ENCODE measurements around the gene NAV2. TPM values are rescaled to one million over a fixed set of nuclear protein-coding genes. Genes with fewer than 3 reads are reported as not detected.

NAV2 gene
- total and polyA plus RNA-seq, 5 experiments from 2014 or later = 0.06 to 4.2 (median 1.1) TPM; not detected in 1

GRCh38 chr11:19802773-19803293 lies 90.2 kb downstream of the NAV2 start:
- DNase-seq (no peak), ATAC-seq (no peak)
- no peaks in the 10 kb centered on the region for H3K9me3 Mint-ChIP-seq
- H3K36me3 Mint-ChIP-seq = no peaks in the 10 kb centered on the region
- no peak overlapping the region for H3K27ac Mint-ChIP-seq
- POLR2A ChIA-PET = no interaction called here
- peaks cover 0 to 25% (median 4%) of the 10 kb centered on the region in 5 donors for H3K27me3 Mint-ChIP-seq
- H3K4me3 Mint-ChIP-seq = no peak overlapping the region
- peaks cover 0 to 3% (median 0%) of the 10 kb centered on the region in 4 donors for H3K4me1 Mint-ChIP-seq

GRCh38 chr11:19803506-19803998 lies 90.9 kb downstream of the NAV2 start:
- peaks cover 0 to 24% (median 4%) of the 10 kb centered on the region in 5 donors for H3K27me3 Mint-ChIP-seq
- H3K27ac Mint-ChIP-seq = peak overlapping the region in 1 of 10 donors; percentile 16
- H3K4me3 Mint-ChIP-seq = no peak overlapping the region

GRCh38 chr11:19805376-19805775 lies 92.7 kb downstream of the NAV2 start:
- peaks cover 0 to 2% (median 0%) of the 10 kb centered on the region in 4 donors for H3K4me1 Mint-ChIP-seq
- DNase-seq = no peak
- POLR2A ChIA-PET = no interaction called here
- no peak for ATAC-seq
- no peaks in the 10 kb centered on the region for H3K36me3 Mint-ChIP-seq
- no peak overlapping the region for H3K27ac Mint-ChIP-seq
- peaks cover 0 to 21% (median 4%) of the 10 kb centered on the region in 5 donors for H3K27me3 Mint-ChIP-seq
- no peaks in the 10 kb centered on the region for H3K9me3 Mint-ChIP-seq
- no peak overlapping the region for H3K4me3 Mint-ChIP-seq

More at GRCh38 chr11:19803506-19803998, 90.9 kb downstream of the NAV2 start:
- Mint-ChIP-seq H3K36me3 (no peaks in the 10 kb centered on the region), H3K9me3 (no peaks in the 10 kb centered on the region), H3K4me1 (peaks cover 0 to 3% (median 0%) of the 10 kb centered on the region in 4 donors)
- no peak for DNase-seq
- ATAC-seq = no peak
- POLR2A ChIA-PET = no interaction called here

- ATAC-seq (no peak), DNase-seq (no peak)
- H3K9me3 Mint-ChIP-seq = no peaks in the 10 kb centered on the region
- H3K4me1 Mint-ChIP-seq = peaks cover 0 to 2% (median 0%) of the 10 kb centered on the region in 4 donors
- no peak overlapping the region for H3K4me3 Mint-ChIP-seq
- H3K36me3 Mint-ChIP-seq = no peaks in the 10 kb centered on the region
- peaks cover 0 to 21% (median 4%) of the 10 kb centered on the region in 5 donors for H3K27me3 Mint-ChIP-seq
- POLR2A ChIA-PET = no interaction called here
- H3K27ac Mint-ChIP-seq = no peak overlapping the region
These were observed 93.2 kb downstream of the NAV2 start for GRCh38 chr11:19805827-19806226.

GRCh38 chr11:19806251-19806650 lies 93.6 kb downstream of the NAV2 start:
- DNase-seq (no peak), ATAC-seq (no peak)
- H3K27ac Mint-ChIP-seq = no peak overlapping the region
- H3K4me1 Mint-ChIP-seq = peaks cover 0 to 1% (median 0%) of the 10 kb centered on the region in 4 donors
- POLR2A ChIA-PET = no interaction called here
- H3K36me3 Mint-ChIP-seq = no peaks in the 10 kb centered on the region
- H3K4me3 Mint-ChIP-seq = no peak overlapping the region
- no peaks in the 10 kb centered on the region for H3K9me3 Mint-ChIP-seq
- H3K27me3 Mint-ChIP-seq = peaks cover 0 to 18% (median 4%) of the 10 kb centered on the region in 5 donors

- H3K36me3 Mint-ChIP-seq = no peaks in the 10 kb centered on the region
- H3K9me3 Mint-ChIP-seq = no peaks in the 10 kb centered on the region
- POLR2A ChIA-PET = no interaction called here
- peaks cover 0 to 10% (median 4%) of the 10 kb centered on the region in 5 donors for H3K27me3 Mint-ChIP-seq
- ATAC-seq (no peak), DNase-seq (no peak)
- H3K4me3 Mint-ChIP-seq = no peak overlapping the region
- peaks cover 0 to 2% (median 0%) of the 10 kb centered on the region in 4 donors for H3K4me1 Mint-ChIP-seq
- H3K27ac Mint-ChIP-seq = no peak overlapping the region
These were observed 95.7 kb downstream of the NAV2 start for GRCh38 chr11:19808076-19808911.

GRCh38 chr11:19810852-19811251 lies 98.2 kb downstream of the NAV2 start:
- DNase-seq (no peak), ATAC-seq (no peak)
- no peak overlapping the region for H3K27ac Mint-ChIP-seq
- H3K9me3 Mint-ChIP-seq = no peaks in the 10 kb centered on the region
- no peaks in the 10 kb centered on the region for H3K36me3 Mint-ChIP-seq
- H3K27me3 Mint-ChIP-seq = peaks cover 0 to 10% (median 4%) of the 10 kb centered on the region in 5 donors
- POLR2A ChIA-PET = no interaction called here
- peaks cover 0 to 2% (median 0%) of the 10 kb centered on the region in 4 donors for H3K4me1 Mint-ChIP-seq
- H3K4me3 Mint-ChIP-seq = no peak overlapping the region

- no peak for DNase-seq
- peaks cover 2 to 10% (median 5%) of the 10 kb centered on the region in 5 donors for H3K27me3 Mint-ChIP-seq
- H3K36me3 Mint-ChIP-seq = no peaks in the 10 kb centered on the region
- H3K9me3 Mint-ChIP-seq = no peaks in the 10 kb centered on the region
- H3K27ac Mint-ChIP-seq = no peak overlapping the region
- H3K4me1 Mint-ChIP-seq = peaks cover 0 to 2% (median 0%) of the 10 kb centered on the region in 4 donors
- ATAC-seq = no peak
- no peak overlapping the region for H3K4me3 Mint-ChIP-seq
- POLR2A ChIA-PET = no interaction called here
These were observed 98.7 kb downstream of the NAV2 start for GRCh38 chr11:19811380-19811779.

- no peak for ATAC-seq
- H3K27ac Mint-ChIP-seq = no peak overlapping the region
- H3K9me3 Mint-ChIP-seq = no peaks in the 10 kb centered on the region
- H3K36me3 Mint-ChIP-seq = no peaks in the 10 kb centered on the region
- POLR2A ChIA-PET = no interaction called here
- H3K27me3 Mint-ChIP-seq = peaks cover 2 to 10% (median 5%) of the 10 kb centered on the region in 5 donors
- peaks cover 0 to 2% (median 0%) of the 10 kb centered on the region in 4 donors for H3K4me1 Mint-ChIP-seq
- no peak overlapping the region for H3K4me3 Mint-ChIP-seq
- DNase-seq = no peak
These were observed 99.5 kb downstream of the NAV2 start for GRCh38 chr11:19812096-19812495.

- H3K27me3 Mint-ChIP-seq = peaks cover 2 to 7% (median 5%) of the 10 kb centered on the region in 5 donors
- no peak overlapping the region for H3K4me3 Mint-ChIP-seq
- no peaks in the 10 kb centered on the region for H3K36me3 Mint-ChIP-seq
- H3K9me3 Mint-ChIP-seq = no peaks in the 10 kb centered on the region
- peaks cover 0 to 2% (median 0%) of the 10 kb centered on the region in 4 donors for H3K4me1 Mint-ChIP-seq
- ATAC-seq (no peak), DNase-seq (no peak)
- H3K27ac Mint-ChIP-seq = no peak overlapping the region
- POLR2A ChIA-PET = no interaction called here
These were observed 100.1 kb downstream of the NAV2 start for GRCh38 chr11:19812710-19813109.

- Mint-ChIP-seq H3K27ac (no peak overlapping the region), H3K36me3 (no peaks in the 10 kb centered on the region), H3K4me3 (no peak overlapping the region), H3K4me1 (peaks cover 0 to 2% (median 0%) of the 10 kb centered on the region in 4 donors), H3K27me3 (peaks cover 0 to 7% (median 5%) of the 10 kb centered on the region in 5 donors), H3K9me3 (no peaks in the 10 kb centered on the region)
- ATAC-seq (no peak), DNase-seq (no peak)
- POLR2A ChIA-PET = no interaction called here
These were observed 100.7 kb downstream of the NAV2 start for GRCh38 chr11:19813158-19813879.

GRCh38 chr11:19814421-19814820 lies 101.8 kb downstream of the NAV2 start:
- Mint-ChIP-seq H3K4me3 (no peak overlapping the region), H3K36me3 (no peaks in the 10 kb centered on the region), H3K27ac (no peak overlapping the region), H3K27me3 (peaks cover 7 to 11% (median 9%) of the 10 kb centered on the region in 5 donors), H3K9me3 (no peaks in the 10 kb centered on the region), H3K4me1 (peaks cover 0 to 2% (median 0%) of the 10 kb centered on the region in 4 donors)
- no peak for ATAC-seq
- no peak for DNase-seq
- POLR2A ChIA-PET = no interaction called here

- Mint-ChIP-seq H3K9me3 (no peaks in the 10 kb centered on the region), H3K4me1 (peaks cover 0 to 2% (median 0%) of the 10 kb centered on the region in 4 donors), H3K27me3 (peaks cover 9 to 24% (median 12%) of the 10 kb centered on the region in 5 donors), H3K36me3 (no peaks in the 10 kb centered on the region), H3K27ac (no peak overlapping the region), H3K4me3 (no peak overlapping the region)
- DNase-seq (no peak), ATAC-seq (no peak)
- POLR2A ChIA-PET = no interaction called here
These were observed 103.4 kb downstream of the NAV2 start for GRCh38 chr11:19816040-19816439.
